Measurements from ENCODE around the gene TMC1.

Gene TMC1

DNA sequence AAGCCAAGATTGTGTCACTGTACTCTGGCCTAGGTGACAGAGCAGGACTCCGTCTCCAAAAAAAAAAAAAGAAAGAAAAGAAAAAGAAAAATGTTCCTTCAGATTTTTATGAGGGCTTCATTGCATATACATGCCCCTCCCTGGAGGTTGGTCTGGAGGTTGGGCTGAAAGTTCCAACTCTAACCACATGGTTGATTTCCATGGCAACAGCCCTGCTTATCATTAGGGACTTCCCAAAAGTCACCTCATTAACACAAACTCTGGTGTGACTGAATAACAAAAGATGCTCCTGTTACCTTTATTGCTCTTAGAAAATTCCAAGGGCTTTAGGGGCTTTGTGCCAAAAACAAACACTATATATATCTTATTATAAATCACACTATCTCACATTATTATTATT is 113.8 kb downstream of the TMC1 start:
- no peak overlapping the region for H3K4me3 ChIP-seq (ENCODE audit: low read length)
- no peak for DNase-seq (ENCODE audit: low read depth)
- TF ChIP-seq, protein P1, sequence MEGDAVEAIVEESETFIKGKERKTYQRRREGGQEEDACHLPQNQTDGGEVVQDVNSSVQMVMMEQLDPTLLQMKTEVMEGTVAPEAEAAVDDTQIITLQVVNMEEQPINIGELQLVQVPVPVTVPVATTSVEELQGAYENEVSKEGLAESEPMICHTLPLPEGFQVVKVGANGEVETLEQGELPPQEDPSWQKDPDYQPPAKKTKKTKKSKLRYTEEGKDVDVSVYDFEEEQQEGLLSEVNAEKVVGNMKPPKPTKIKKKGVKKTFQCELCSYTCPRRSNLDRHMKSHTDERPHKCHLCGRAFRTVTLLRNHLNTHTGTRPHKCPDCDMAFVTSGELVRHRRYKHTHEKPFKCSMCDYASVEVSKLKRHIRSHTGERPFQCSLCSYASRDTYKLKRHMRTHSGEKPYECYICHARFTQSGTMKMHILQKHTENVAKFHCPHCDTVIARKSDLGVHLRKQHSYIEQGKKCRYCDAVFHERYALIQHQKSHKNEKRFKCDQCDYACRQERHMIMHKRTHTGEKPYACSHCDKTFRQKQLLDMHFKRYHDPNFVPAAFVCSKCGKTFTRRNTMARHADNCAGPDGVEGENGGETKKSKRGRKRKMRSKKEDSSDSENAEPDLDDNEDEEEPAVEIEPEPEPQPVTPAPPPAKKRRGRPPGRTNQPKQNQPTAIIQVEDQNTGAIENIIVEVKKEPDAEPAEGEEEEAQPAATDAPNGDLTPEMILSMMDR (conservative IDR thresholded peaks at IDR 0.05; ENCODE audit: low read length): no peak

DNA sequence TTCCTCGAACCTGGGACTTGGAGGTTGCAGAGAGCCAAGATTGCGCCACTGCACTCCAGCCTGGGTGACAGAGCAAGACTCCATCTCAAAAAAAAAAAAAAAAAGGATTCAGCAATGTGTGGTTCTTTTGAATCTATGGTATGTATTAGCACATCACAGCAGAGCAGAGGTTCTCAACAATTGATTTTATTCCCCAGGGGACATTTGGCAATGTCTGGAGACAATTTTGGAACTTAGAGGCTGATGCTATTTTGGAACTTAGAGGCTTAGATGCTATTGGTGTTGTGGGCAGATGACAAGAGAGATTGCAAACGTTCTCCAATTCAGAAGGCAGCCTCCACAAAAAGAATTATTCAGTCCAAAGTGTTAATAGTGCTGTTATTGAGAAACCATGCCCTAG is 115.2 kb downstream of the TMC1 start:
- no peak overlapping the region for H3K4me3 ChIP-seq (ENCODE audit: low read length)
- peak; percentile 64 for DNase-seq (ENCODE audit: low read depth)
- TF ChIP-seq, protein P1 (conservative IDR thresholded peaks at IDR 0.05; ENCODE audit: low read length): no peak

DNA sequence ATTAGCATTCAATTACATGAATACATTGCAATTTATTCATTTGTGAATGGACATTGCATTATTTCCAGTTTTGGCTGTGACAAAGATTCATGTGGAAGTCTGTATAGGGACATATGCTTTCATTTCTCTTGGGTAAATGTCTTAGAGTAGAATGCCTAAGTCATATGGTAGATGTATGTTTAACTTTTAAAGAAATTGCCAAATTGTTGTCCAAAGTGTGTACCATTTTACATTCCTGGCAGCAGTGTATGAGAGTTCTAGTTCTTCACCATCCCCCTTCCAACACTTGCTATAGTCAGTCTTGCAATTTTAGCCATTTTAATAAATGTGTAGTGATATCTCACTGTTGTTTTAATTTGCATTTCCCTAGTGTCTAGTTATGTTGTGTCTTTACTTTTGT is 122.2 kb downstream of the TMC1 start:
- TF ChIP-seq, protein P1 (conservative IDR thresholded peaks at IDR 0.05; ENCODE audit: low read length): no peak
- DNase-seq (ENCODE audit: low read depth): no peak
- no peak overlapping the region for H3K4me3 ChIP-seq (ENCODE audit: low read length)

DNA sequence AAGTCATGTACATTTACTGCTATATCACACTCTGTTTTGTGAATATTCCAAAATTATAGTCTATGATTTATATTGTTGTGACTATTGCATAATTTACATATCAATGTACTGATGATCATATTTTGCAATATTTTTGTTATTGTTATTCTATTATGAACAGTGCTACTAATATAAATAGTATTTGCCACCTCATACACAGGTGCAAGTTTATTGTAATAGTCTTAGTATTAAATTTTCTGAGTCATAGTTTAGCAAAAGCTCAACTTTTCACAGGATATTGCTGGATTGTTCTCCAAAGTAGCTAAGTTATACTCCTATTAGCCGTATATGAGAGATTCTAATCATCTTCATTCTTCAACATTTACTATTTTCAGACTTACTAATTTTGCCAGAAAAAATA is 124.7 kb downstream of the TMC1 start:
- no peak for DNase-seq (ENCODE audit: low read depth)
- TF ChIP-seq, protein P1 (conservative IDR thresholded peaks at IDR 0.05; ENCODE audit: low read length): no peak
- no peak overlapping the region for H3K4me3 ChIP-seq (ENCODE audit: low read length)

DNA sequence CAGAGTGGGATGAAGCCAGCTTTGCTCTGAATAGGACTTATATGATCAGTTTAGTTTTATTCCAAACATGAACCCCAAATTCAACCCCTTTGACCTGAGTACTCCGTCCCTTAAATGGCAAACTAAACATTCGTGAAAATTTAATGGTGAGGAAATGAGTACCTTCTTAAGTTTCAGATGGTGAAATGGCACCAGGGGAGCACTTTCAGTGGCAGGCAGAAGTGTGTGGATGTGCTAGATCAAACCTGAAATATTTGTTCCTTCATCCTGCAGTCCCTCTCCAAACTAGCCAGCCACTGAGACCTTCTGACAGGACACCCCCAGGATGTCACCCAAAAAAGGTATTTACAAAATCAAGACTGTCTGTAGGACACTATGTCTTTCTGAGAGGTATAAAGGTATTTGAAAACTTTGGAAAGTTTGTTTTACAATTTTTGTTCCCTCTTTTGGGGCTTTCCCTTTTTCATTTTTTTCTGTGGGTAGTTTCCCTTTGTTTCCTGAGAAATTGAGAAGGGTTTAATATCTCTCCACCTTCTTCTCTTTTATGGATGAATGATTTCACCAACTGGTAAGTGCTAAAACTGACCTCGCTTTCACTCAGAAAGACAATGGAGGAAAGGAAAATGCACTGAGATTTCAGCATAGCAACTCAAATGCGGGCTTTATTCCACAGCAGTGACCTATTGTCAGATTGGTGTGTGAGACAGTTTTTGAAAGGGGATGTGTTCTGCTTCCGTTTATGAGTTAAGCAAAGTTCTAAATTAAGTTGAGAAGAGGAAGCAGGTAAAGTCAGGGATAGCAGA is 127.1 kb downstream of the TMC1 start:
- TF ChIP-seq, protein P1 (conservative IDR thresholded peaks at IDR 0.05; ENCODE audit: low read length): no peak
- H3K4me3 ChIP-seq (ENCODE audit: low read length): no peak overlapping the region
- DNase-seq (ENCODE audit: low read depth): no peak

DNA sequence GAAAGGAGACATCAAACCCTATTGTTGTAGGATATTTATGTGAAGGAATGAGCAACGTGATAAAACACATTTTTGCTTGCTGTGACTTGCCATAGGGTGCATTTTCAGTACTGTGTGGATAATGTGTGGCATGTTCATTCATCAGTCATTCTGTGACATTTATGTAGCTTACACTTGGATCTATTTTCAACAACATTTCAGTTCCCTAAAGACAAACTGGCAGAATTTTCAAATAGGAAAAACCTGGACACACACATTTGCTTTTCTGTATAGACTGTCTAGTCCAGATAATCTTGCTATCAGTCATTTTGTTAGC is 127.7 kb downstream of the TMC1 start:
- H3K4me3 ChIP-seq (ENCODE audit: low read length): no peak overlapping the region
- TF ChIP-seq, protein P1 (conservative IDR thresholded peaks at IDR 0.05; ENCODE audit: low read length): no peak
- DNase-seq (ENCODE audit: low read depth): no peak

DNA sequence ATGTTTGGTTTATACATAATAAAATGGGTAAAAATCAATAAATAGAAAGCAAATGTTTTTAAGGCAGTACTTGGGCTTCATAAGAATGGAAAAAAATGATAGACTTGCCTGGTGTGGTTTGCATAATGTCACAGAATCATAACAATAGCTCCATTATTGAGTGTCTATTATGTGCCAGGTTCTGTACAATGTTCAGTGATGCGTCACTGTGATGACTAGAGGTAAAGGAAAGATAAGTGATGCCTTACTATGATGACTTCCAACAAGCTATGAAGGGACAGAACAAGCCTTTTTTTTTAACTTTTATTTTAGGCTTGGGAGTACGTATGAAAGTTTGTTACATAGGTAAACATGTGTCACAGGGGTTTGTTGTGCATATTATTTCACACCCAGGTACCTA is 128.8 kb downstream of the TMC1 start:
- TF ChIP-seq, protein P1 (conservative IDR thresholded peaks at IDR 0.05; ENCODE audit: low read length): no peak
- no peak overlapping the region for H3K4me3 ChIP-seq (ENCODE audit: low read length)
- DNase-seq (ENCODE audit: low read depth): no peak
